GM21737 (cell line): ENCODE results near the gene MAP3K2.

ENCODE experiments used
- ATAC-seq: cut with Tn5 transposase; IDR thresholded peaks from one replicate; pipeline ENCODE4 v1.9.1; 2021; ENCODE audit warnings: mild to moderate bottlenecking, moderate library complexity; ENCODE audit not compliant: unreplicated experiment

MAP3K2 gene

DNA sequence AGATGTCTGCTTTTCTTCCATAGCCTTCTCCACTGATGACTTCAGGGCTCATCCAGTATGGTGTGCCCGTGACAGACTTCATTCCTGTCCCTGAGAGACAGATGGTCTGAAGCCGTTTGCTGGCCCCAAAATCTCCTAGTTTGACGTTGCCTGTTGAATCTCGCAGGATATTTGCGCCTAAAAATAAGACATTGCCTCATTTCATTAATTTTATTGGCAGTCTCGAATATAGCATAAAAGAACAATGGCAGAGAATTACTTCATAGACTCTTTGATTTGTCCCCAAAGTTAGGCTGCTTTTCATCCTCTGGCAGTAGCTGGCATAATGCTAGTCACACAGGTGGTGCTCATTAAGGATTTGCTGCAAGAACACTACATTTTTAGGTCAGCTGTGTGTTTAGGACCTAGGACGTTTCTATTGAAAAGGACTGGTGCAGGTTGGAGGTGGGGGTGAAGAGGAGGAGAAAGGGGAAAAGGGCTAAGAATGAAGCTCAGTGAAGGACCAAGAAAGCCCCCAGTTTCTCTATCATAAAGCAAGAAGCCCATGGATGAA, 79.1 kb downstream of the MAP3K2 start:
- no peak for ATAC-seq

DNA sequence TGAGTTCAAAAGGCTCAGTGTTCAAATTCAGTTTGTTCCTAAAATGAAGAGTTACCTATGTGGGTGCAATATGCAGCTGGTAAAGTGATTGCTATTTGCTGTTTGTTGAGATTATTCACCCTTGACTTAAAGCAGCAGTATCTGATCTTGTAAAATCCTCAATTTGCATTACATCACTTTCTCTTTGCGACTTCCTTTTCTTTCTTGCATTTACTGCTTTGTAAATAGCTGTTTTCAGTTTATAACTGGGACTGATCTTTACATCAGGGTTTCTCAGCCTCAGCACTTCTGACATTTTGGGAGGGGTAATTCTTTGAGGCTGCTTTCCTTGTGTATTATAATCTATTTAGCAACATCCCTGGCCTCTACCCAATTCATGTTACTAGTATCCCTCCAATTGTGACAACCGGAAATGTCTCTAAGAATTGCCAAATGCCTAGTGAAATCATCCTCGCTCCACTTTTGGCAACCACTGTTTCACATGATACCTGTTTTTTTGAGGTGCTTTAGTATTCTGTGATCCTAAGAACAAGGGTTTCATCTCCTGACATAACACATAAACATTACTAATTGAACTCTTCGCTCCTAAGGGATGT, 81.7 kb downstream of the MAP3K2 start:
- no peak for ATAC-seq

DNA sequence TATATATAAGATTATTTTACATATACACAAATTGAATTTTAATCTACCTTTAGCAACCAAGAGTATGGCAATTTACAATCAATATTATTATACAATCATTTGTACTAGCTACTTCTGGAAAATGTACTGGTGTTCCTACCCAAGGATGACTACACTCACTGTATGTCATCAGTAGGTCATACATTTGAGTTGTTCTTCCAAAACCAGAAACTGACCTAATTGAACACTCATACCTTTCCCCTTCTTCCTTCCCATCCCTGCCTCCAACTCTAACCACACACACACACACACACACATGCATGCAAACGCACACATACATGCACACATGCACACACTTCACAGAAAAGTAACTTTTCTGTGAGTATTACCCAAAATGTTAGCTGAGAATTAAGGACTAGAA, 85.6 kb downstream of the MAP3K2 start:
- ATAC-seq: no peak

DNA sequence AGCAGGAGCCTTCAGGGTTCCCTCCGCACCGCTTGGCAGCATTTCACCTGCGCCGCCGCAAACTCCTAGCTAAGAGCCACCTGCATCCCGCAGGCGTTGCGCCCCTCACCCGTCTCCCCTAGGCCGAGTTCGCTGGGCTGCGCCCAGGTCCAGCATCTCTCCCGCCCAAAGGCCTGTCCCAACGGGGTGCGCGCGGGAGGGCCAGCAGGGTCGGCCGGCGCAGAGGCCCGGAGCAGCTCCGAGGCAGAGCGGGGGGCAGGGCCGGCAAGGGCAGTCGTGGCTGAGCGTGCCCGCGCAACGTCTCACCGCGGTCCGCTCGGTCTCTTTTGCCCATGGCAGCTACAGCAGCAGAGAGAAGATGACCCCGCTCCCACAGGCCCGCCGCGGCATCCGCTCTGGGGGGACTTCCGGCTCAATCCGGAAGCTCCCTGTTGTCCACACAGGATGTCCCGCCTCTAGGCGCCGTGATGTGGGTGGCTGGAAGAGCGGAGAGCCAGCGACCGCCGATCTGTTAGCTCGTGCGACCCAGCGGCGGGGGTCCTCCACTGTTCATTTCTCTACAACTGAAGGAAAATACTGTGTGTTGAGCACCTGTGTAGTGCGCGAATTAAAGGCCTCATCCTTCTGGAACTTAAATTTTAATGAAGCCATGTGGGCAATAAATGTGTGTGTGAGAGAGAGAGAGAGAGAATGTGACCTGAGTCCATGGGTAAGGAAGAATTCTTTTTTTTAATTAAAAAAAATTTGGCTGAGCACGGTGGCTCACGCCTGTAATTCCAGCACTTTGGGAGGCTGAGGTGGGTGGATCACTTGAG, 93.8 kb downstream of the MAP3K2 start, which contains the start of gene ERCC3:
ERCC3 (minus strand) TSS at position 397 of the 815 bp plus-strand sequence; CDS start at position 334, 63 bp downstream.
- ATAC-seq: peak; percentile 98

DNA sequence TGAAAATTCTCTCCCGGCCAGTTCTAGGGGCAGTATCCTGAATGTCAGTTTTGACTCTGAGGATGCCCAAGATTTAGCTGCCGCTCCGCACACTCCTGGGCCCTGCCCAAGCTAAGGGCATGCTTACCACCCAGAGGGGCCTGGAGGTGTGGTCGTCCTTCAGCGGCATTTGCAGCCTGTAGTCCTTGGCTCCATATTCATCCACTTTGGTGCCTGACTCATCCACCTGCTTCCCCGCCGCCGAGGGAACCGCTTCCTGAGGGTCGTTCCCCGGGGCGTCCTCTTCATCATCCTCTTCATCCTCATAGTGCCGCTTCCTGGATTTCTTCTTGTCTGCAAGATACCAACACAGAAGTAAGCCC, 94.4 kb downstream of the MAP3K2 start:
- no peak for ATAC-seq

DNA sequence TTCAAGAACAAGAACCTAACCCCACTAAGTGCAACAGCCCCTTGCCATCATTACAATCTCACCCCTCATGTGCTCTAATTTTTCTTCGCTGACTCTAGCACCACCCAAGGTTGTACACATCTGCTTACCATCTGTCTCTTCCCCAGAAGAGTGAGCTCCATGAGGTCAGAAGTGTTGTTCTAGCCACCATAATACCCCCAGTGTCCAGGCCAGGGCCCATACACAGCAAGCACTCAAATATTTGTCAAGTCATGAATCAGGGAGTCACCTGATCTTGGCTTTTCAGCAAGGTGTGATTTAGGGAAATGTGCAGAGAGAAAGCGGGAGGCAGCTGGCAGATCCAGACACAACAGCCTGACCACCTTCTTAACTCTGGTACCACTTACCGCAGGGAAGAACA, 99.5 kb downstream of the MAP3K2 start:
- ATAC-seq: no peak

DNA sequence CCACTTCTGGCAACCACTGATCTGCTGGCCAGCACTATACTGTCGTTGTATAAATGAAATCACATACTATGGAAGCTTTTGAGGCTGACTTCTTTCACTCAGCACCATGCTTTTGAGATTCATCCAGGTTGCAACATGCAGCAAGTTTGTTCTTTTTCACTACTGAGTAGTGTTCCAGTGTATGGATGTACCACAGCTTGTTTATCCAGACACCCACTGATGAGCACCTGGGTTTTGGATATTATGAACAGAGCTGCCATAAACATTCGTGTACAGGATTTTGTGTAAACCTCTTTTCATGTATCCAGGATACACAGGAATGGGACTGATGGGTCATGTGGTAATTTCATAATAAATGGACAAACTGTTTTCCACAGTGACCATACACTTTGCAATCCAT, 104.5 kb downstream of the MAP3K2 start:
- ATAC-seq: no peak

DNA sequence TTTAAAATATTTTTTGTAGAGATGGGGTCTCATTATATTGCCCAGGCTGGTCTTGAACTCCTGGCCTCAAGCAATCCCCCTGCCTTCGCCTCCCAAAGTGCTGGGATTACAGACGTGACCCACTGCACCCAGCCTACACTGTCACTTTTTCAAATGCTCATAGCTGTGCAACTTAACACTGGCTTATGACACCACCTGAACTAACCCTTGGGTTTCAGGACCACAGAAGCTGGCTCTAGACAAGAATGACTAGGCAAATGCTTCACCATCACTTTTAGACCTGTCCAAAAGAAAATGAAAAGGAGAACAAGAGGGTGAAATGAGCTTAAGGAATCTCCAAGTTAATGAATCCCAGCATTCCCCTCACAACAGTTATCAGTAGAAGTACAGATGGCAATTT, 107.1 kb downstream of the MAP3K2 start:
- no peak for ATAC-seq

DNA sequence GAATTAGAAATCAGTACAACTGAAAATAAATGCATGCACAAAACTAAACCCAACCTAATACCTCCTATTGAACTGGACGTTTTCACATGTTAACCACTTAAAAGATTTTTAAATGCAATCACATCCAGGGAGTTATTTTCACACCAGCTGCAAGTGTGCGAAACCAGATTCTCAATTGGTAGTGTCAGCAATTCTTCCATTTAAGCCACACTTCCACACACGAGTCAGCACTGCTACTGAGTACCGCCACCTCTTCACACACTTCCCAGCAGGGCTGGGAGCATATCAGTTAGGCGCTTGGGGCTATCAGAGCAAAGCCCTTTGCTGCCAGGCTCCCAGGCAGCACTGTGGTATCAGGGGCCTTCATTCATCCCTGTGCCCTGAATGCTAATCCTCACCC, 108.0 kb downstream of the MAP3K2 start:
- no peak for ATAC-seq

DNA sequence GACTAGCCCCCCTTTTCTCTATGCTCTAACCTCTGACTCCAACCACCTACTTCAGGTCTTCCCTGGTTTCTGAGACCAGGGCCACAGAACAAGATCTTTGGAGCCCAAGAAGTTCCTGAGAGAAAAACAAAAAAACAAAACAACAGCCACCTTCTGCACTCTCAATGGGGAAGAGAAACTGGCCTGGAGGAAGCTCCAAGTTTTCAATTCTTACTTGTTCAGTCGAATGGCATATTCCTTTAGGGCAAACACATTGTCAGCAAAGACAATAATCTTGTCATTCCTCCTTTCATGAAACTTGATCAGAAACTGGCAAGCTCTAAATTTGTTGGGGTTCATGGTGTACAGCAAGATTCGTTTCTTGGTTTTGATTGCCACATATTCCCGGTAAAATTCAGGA, 108.8 kb downstream of the MAP3K2 start:
- ATAC-seq: no peak

DNA sequence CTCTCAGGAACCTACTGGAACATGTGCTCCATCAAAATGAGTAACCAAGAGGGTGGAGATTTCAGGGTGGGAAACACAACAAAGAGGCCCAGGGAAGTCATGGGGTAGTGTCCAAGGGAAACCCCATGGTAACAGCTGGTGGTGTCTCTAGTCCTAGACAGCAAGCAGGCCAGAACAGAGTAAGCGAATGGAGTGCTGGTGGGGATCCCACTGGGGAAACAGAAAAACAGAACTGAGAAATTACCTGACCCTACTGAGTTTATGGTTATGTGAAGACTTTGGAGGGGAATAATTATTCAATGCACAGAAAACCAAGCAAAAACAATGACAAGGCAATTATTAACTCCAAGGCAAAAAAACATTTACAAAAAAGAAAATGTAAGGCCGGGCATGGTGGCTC, 110.7 kb downstream of the MAP3K2 start:
- peak; percentile 85 for ATAC-seq

DNA sequence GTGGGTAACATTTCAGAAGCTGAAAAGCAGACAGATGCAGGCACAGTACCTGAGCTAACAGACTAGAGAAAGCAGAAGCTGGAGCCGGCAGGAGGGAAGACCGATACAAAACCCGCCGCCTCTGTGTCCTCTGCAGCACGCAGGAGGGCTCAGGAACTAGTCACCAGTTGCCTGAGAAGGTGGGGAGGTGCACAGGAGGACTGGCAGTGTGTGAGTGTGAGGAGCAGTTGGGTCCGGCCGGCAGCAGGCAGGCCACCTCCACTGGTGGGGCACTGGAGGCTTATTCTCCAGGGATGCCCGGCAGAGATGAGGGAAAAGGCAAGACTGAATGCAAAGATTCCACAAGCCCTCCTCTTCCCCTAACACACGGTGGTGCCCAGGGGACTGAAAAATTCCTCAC, 112.0 kb downstream of the MAP3K2 start:
- ATAC-seq: no peak

DNA sequence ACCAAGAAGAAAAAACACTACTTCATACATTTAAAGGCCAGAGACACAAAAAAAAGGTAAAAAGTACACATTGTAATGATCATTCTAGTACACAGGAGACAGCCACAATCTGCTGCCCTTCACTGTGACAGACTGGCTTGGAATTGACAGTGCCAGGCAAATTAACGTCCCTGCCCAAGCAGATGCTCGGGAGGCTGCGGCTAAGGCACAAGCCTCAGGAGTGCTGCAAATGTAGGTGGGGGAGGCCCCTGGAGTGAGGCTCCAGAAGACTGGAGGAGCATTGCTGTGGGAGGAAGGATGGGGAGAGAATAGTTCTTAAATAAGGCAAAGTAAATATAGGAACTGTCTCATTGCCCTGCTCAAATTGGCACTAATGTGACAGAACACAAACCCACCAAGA, 112.4 kb downstream of the MAP3K2 start:
- no peak for ATAC-seq

DNA sequence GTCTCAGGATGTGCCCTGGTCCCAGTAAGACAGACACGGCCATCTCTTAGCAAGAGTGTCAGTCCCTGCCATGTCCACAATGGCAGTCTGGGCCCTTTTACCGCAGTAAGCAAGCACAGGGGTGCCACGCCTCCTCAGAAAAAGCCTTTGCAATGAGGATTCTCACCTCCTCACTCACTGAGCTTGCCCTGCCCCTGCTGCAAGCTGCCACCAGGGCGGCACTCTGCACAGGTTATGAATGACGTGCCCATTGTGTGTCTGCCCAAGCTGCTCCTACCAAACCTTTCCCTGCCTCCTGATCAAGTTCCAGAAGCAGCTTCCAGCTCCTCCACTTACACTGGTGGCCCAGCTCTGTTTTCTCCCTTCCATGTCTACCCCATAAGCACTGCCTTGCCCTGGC, 117.1 kb downstream of the MAP3K2 start:
- no peak for ATAC-seq

DNA sequence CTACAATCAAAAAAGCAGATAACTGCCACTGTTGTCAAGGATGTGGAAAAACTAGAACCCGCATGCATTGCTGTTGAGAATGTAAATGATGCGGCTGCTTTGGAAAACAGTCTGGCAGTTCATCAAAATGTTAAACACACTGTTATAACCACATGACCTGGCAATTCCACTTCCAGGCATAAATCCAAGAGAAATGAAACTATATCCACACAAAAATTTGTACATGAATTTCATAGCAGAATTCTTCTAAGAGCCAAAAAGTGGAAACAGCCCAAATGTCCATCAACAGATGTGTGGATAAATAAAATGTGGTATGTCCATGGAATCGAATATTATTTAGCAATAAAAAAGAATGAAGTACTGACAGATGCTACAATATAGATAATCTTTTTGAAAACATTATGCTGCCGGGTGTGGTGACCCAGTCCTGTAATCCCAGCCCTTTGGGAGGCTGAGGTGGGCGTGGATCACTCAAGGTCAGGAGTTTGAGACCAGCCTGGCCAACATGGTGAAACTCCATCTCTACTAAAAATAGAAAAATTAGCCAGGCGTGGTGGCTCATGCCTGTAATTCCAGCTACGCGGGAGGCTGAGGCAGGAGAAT, 125.9 kb downstream of the MAP3K2 start:
- ATAC-seq: no peak

DNA sequence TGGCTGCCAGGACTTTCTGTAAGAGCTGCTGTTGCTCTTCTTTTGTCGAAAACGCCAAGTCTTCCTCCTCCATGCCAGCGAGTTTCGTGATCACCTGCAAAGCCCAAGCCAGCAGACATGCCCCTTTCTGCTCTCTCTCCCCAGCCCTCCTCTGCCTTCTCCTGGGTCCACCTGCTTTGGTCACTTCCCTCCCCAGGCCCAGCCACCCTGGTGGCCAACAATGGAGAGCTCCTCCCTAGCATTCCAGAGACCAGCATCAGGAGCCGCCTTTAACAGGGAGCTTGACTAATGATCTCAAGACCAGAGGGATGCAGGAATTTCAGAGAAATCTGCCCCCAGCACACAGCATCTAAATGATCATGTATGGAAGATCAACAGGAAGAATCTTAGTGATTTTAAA, 128.4 kb downstream of the MAP3K2 start:
- no peak for ATAC-seq

DNA sequence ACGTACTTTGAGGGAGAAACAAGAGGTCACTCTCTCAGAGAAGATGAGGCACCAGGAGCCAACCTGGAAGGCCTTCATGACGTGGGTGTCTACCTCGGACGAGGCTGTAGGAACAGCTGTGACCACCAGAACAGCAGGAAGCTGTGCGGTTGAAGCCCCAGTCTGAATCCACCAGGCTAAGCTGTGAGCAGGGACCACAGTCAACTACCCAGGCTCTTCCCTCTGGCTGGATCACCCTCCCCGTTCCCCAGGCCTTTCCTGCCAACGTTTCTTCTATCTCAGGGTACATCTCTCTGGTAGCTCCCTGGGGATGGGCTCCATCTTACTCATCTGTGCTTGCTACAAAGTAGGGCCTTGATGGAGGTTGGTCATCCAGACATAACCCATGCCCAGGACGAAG, 130.9 kb downstream of the MAP3K2 start:
- ATAC-seq: no peak

DNA sequence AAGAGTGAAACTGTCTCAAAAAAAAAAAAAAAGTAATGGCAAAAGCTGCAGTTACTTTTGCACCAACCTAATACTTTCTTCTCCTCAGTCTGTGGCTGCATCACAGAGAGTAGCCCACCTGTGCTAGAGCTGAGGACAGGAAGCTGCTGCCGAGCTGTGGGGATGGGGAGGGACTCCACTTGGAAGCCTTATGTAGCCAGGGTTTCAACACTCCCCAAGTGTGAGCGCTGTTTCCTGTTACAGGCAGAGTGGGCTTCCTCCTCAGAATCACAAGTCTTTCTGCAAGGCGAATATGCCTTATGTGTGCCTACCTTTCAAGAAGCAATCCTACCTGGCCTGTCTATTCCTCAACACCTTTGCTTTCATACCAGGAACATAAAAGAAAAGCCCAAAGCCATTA, 131.4 kb downstream of the MAP3K2 start:
- ATAC-seq: no peak

DNA sequence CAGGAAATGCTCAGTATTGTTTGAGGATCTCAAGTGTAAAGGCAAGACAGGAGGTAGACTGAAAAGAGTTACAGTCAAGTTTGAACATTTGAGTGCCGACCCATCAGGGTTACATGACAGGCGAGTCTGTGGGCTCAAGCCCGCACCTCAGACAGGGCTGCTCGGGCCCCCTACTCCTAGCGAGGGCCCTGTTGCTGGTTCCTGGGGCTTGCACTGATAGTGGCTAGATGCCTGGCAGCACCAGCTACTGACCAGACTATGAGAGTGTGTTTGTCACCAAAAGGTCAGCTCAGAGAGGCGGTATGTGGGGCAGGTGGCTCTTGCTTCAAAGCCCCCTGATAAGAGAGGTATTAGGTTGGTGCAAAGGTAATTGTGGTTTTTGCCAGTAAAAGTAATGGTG, 132.1 kb downstream of the MAP3K2 start:
- no peak for ATAC-seq

DNA sequence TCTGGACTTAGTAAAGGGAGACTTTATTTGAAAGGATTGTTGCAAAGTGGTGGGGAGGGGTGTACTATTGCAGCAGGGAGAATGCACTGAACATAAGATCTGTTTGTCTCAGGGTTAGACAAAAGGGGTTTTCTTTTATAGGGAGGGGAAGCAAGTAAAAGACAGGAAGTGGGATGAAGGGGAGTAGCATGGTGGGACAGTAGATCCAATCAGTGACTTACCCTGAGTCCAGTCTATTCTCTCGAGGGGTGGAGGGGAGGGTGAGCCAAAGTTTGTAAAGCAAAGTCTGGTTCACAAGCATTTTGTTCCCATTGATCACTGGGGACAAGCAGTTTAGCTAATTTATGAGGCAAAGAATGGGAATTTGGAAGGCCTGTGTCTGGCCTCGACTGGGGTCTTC, 132.6 kb downstream of the MAP3K2 start:
- ATAC-seq: no peak

DNA sequence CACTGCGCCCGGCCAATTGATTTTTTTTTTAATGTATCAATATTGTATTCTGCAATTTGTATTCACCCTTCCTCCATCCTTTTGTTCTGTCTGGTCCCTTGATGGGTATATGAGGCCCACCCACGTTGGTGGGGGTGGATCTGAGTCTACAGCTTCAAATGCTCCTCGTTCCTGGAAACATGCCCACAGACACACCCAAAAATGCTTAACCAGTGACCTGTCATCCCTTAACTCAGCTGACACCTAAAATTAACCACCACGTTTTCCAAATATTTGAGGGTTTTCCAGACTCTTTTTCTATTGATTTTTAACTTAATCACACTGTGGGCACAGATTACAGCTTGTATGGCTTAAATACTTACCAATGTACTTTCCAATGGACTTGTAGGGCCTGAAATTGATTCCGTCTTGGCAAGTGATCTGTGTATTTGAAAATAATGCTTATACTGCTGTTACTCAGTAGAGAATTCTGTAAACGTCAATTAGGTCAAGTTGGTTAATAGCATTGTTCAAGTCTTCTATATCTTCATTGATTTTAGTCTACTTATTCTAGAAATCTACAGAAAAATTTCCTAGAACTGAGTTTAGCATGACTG, 133.3 kb downstream of the MAP3K2 start:
- ATAC-seq: no peak
